NCI-H1417 treated with DMSO at 0.1 percent for 48 hours (cell line): ENCODE data around the gene ANG.
"Not testable (repeated sequence)": the region's sequence is repeated elsewhere in the genome, so short reads cannot be mapped to it uniquely, and the experiment has no call there.

ENCODE experiments used
- DNase-seq: peaks from one replicate; lab custom pipeline; 2025; lab: John Stamatoyannopoulos, UW

The ANG gene

GRCh38 chr14:20699931-20700330 lies 11.4 kb downstream of the ANG start:
- DNase-seq: no peak

- not testable (repeated sequence) for DNase-seq
Observed at GRCh38 chr14:20700965-20701364, 12.4 kb downstream of the ANG start.

DNA sequence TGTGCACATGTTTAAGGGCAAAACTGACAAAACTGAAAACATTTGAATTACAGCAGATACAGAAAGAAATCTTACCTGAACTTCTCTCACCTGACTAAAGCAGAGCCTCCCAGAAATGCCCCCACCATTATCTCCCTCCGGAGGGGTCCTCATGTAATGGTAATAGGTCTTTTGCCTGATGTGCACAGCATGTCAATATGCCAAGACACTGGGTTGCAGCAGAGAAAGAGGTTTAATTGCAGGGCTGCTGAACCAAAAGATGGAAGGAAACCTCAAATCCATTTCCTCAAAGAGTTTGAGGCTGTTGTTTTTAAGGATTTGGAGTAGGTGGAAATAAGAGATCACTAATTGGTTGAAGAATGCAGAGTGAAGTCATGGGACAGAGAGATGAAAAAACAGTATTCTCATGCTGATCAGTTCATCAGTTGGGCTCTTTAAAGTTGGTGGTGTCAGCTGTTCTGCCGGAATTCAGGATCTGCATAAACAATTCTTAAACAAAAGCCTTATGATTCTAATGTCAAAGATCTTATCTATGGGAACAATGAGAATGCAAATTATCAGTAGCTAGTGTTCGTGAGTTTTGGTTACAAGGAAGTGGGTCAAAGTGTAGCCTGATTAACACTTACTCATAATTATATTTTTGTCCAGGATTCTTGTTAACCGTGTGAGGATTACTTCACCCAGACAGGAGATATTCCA lies 18.2 kb downstream of the ANG start:
- no peak for DNase-seq

DNA sequence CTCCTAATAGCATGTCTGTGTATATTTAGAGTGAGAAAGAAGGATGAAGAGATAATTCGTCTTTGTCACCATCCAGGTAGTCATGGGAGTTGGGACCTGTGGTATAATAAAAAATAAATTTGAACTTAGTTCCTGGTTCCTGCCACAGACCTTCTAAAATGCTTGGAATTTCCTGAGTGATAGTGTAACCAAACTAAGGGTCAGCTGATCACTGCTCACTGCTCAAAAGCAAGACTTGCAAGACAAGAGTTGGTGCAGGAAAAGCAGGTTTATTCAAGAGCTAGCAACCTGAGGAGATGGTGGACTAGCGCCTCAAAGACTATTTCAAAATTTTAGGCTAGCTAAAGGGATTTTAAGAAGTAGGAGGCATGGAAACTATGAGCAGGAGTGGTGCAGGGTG lies 19.1 kb downstream of the ANG start:
- DNase-seq: no peak

DNA sequence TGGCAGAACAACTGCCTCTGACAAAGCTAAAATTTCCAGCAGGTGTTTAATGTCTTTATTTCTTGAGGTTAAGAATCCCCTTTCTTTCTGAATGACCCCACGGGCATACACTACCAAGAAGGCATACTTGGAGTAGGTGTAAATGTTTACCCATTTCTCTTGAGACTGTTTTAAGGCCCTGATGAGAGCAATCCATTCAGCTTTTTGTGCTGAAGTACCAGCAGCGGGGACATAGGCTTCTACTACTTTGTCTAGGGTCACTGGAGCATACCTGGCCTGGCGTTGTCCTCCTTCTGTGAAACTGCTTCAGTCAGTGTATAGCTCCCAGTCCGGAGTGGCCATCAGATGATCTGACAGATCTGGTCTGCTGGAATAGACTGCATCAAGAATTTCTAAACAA lies 22.7 kb downstream of the ANG start:
- no peak for DNase-seq

DNA sequence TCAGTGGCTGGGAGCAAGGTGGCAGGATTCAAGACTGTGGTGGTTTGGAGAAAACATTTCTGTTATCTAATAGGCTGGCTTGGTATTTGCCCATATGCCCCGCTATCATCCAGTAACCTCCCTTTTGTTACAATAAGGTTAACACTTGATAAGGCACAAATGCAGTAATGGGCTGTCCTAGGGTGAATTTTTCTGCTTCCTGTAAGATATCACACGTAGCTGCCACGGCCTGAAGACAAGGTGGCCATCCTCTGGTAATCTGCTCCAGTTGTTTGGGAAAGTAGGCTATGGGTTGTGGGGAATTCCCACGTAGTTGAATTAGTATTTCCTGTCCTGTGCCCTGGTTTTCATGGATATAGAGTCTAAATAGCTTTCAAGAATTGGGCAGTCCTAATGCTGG lies 23.1 kb downstream of the ANG start:
- DNase-seq: no peak

GRCh38 chr14:20712904-20713303 lies 24.3 kb downstream of the ANG start:
- DNase-seq: no peak

DNA sequence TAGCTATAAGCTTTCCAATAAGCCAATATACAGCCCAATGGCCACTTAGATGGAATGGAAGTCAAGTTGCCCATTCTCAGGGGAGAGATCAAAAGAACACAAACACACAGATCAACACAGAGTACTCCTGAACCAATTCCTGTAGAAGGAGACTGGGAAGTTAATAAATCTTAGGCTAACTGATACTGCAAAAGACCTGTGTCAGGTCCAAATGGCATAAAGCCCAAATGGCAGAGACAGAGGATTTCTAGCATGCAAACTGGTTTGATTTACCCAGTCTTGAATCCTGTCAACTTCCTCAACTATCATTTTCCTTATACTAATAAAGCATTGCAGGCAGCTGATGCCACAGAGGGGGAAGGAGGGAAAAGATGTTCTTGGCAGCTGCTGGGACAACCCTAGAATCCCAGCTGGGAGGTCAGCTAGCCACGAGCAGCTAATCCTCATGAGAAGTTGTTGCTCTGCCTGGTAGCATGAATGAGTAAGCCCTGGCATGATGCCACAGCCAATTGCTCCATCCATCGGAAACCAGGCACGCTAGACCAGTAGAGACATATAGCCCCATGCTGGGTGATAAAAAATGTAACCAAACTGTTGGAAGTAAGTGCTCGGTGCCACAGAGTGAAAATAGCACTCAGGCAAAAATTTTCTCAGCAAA lies 26.2 kb downstream of the ANG start:
- no peak for DNase-seq

DNA sequence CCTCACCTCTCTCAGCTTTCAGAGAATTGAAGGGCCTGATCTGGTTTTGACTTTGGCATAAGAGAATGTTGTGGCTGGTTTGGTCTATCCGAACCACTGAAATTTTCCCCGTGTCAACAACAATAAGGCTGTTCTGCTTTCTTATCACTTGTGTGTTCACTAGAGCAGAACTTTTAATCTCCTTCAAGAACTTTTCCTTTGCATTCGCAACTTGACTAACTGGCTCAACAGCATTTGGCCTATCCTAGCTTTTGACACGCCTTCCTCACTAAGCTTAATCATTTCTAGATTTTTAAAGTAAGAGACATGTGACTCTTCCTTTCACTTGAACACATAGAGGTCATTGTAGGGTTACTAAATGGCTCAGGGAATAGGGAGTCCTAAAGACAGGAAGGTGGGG lies 31.2 kb downstream of the ANG start:
- DNase-seq: no peak

DNA sequence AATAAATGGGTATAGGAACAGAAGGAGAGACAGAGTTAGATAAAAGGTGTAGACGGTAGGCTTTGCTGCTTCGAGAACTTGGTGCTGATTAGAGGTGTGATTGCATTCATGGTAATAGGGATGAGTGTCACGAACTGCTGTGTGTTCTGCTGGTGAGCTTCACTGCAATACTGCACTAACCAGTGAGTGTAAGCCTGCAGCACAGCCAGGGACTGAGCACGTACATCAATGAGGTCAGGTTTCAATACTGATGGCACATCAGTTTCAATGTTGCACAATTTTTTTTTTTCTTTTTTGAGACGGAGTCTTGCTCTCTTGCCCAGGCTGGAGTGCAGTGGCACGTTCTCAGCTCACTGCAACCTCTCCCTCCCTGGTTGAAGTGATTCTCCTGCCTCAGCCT lies 32.2 kb downstream of the ANG start:
- no peak for DNase-seq

DNA sequence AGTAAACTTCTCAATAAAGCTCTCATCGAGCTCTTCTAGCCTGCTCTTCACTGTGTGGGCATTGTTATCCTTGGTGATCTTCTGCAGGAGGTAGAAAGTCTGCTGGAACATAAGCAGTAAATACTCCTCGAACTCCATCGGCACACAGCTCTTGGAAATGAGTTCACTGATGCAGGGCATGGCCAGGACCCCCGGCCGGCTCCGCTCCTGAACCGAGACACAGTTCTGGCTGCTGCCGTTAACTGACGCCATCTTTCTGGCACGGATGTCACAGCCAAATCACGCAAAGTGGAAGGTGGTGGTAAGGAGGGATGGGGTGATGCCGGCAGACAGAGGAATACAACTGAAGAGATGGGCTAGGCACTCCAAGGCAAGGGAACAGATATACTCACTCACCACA lies 33.5 kb downstream of the ANG start:
- no peak for DNase-seq

DNA sequence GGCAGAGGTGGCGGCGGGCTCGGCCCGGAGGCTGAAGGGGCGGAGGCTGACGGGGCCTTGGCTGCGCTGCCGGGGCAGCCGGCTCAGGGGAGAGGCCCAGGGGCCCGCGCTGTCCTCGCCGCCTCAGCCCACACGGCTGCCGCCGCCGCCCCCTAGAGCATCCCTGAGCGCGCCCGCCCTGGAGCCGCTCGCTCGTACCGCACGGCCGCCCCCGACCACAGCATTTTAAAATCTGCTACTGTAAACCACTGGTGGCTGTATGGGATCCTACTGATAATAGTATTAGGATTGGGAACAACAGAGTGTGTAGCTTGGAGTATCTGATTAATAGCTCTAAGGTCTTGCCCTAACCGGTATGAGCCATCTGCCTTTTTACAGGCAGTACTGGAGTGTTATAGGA lies 34.9 kb downstream of the ANG start:
- DNase-seq: no peak

DNA sequence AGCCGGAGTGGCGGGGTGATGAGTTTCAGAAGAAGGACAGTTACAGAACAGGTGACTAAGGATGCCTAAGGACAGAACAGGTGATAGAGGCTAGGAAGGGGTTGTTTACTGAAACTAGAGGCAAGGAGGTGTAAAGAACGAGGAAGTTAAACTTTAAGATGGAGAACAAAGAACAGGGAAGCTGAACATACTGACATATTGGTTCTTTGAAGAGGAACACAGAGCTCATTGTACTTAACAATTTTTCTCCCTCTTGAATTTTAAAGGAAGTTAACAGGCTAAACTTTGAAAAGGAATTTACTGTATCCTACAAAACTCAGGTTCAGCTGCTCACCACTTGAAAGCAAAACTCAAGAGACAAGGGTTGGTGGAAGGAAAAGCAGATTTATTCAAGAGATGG lies 37.6 kb downstream of the ANG start:
- DNase-seq: not testable (repeated sequence)

- no peak for DNase-seq
Observed at GRCh38 chr14:20726531-20726930, 38.0 kb downstream of the ANG start.

- no peak for DNase-seq
Observed at GRCh38 chr14:20730891-20731290, 42.3 kb downstream of the ANG start.

DNA sequence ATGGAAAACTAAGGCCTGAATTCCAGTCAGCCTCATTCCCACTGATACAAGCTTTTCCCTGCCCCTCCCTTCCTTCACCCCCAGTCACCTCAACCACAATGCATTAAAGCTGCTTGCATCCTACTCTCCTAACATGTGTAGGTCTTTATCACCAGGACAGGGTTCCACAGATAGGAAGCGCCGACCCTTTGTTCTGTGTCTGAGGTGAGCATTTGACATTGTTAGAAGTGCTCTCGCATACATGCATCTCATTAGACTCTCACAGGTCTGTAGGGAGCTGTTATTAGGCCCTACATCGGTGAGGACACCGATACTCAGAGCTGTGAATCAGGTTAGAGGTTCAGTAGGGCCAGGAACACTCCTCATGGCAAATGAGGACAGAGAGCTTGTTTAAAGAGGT lies 43.9 kb downstream of the ANG start:
- no peak for DNase-seq

DNA sequence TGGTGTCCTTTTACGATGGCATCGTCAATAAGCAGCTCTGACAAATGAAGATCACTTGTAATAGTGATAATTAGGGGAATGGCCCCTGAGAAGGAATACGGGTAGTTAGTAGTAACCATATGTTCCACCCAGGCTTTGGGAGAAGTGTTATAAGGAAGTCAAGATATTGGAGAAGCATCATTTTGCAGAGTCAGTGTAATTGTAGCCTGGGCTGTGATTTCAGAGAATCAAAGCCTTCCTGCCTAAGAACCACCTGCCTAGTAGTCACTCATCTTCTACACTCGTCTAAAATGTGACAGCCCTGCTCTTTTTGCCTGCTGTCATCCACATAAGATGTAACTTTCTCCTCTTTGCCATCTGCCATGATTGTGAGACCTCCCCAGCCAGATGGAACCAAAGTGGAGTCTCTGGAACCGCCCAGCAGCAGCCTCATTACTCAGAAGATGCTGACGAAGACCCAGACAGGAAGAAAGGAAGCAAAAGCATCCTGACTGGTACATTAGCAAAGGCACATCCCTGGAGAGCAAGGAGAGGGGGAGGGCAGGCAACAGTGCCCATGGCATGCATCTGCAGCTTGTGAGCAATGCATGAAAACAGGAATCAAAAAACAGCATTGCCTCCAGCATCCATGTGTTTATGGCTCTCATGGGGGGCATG lies 44.5 kb downstream of the ANG start:
- DNase-seq: no peak

DNA sequence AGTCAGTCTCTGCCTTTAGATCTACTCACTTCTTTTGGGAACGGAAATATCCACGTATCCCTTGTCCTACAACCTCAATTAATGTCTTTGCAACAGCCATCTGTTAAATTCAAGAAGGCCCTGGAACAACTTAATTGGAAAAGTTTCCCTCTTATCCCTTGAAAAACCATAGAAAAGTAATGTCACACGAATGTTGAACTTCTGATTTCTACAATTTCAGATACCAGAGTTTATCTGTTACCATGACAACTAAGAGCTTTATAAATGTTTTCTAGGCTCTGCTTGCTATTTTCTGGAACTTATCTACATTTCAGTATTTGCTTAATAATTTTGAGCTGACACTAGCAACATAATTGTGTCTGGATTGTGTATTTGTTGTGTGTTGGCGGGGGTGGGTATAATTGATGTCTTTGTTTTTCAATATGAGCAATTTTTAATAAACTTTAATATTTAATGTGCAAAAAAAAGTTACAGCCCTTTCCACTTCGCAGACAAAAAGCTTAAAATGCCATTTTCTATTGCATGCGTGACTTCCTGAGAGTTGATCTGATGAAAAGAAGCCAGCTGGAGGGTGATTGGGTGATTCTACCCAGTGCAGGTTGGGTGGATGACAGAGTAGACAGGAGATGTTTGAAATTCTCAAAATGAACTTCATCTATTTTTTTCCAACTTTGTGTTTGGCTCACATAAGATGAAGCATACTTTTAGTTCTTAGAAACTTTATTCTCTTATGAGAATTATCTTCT lies 45.3 kb downstream of the ANG start:
- no peak for DNase-seq

- DNase-seq: no peak
Observed at GRCh38 chr14:20734430-20734806, 45.9 kb downstream of the ANG start.

- not testable (repeated sequence) for DNase-seq
Observed at GRCh38 chr14:20738292-20738691, 49.7 kb downstream of the ANG start.

DNA sequence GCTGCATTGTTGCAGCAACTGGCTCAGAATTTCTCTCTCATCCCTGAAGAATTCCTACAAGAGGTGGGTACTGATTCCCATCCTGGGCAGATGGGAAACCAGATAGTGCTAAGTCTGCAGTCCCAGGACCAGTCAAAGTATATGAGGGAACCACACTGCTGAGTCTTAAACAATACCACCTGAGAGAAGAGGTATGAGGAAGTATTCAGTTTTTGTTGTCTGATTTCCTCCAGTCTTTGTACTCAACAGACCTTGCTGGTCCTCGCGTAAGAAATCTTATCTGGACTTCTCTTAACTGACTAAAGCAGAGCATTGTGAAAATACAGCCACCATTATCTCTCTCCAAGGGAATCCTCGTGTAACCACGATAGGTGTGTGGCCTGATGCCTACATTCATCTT lies 53.6 kb downstream of the ANG start:
- no peak for DNase-seq

GRCh38 chr14:20743556-20743955 lies 55.0 kb downstream of the ANG start:
- DNase-seq: no peak
